Spleen (tissue), 7 donors: ENCODE data around the gene TDRD12.

Source experiments
- CTCF ChIP-seq, 11 experiments: fragments of 200-600 bp in 7 of 11; fragments of 450-650 bp in 4 of 11; sonication (generic) in 4 of 11; IDR thresholded peaks in 8 of 11; conservative IDR thresholded peaks in 3 of 11; 1 replicate in 7 of 11; 2 replicates in 4 of 11; pipeline versions ENCODE4 v1.4.0 to v1.8.0; 2016 to 2021; ENCODE audit warnings: antibody characterized with exemption in 11 of 11, inconsistent platforms in 4 of 11, mild to moderate bottlenecking in 1 of 11
- POLR2A ChIP-seq, 3 donors: fragments of 450-650 bp; IDR thresholded peaks; one replicate each; pipeline ENCODE4 v1.5.1; 2017; ENCODE audit warnings: antibody characterized with exemption in 3 of 3, mild to moderate bottlenecking in 1 of 3
- POLR2AphosphoS5 ChIP-seq, 3 donors: sonication (generic); formaldehyde crosslinking; IDR thresholded peaks; one replicate each; pipeline ENCODE4 v1.5.1; 2017; ENCODE audit warnings: antibody characterized with exemption in 3 of 3
- donor health status: DM: no; HTN: no; CAD: no; lungs with moderate emphysema.
- donor health status: DM: no; HTN: no; CAD: no.
- donor health status: DM: no; HTN: no; CAD: no.

- TF ChIP-seq CTCF (IDR thresholded peaks at IDR 0.05 in 8 of 11, conservative IDR thresholded peaks at IDR 0.05 in 3 of 11) (no peak), POLR2AphosphoS5 (IDR thresholded peaks at IDR 0.05) (no peak), POLR2A (IDR thresholded peaks at IDR 0.05) (no peak)
Measured at GRCh38 chr19:32743447-32743846, 23.9 kb downstream of the TDRD12 start.
